MM.1S (cell line): ENCODE results near the gene PAK2.
"Not testable (repeated sequence)": the region's sequence is repeated elsewhere in the genome, so short reads cannot be mapped to it uniquely, and the experiment has no call there.

Experiments
- EZH2 ChIP-seq: fragments of 300-600 bp; sonication (generic); optimal IDR thresholded peaks from 2 replicates; pipeline ENCODE3; 2017; ENCODE audit warnings: low read depth, mild to moderate bottlenecking, antibody characterized with exemption, low read length, mixed read lengths
- TF ChIP-seq, protein P1 (sequence below): fragments of 300-600 bp; sonication (generic); IDR thresholded peaks from 2 replicates; pipeline ENCODE4 v1.5.1; 2016; ENCODE audit warnings: antibody characterized with exemption, low read length, mixed read lengths

DNA sequence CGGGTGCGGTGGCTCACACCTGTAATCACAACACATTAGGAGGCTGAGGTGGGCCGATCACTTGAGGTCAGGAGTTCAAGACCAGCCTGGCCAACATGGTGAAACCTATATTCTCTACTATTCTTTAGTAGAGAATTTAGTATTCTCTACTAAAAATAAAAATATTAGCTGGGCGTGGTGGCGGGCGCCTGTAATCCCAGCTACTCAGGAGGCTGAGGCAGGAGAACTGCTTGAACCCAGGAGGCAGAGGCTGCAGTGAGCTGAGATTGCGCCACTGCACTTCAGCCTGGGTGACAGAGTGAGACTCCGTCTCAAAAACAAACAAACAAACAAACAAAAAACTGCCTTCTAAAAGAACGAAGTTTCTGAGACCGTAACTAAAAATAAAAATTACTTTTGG lies 3.9 kb downstream of the PAK2 start:
- TF ChIP-seq, protein P1, sequence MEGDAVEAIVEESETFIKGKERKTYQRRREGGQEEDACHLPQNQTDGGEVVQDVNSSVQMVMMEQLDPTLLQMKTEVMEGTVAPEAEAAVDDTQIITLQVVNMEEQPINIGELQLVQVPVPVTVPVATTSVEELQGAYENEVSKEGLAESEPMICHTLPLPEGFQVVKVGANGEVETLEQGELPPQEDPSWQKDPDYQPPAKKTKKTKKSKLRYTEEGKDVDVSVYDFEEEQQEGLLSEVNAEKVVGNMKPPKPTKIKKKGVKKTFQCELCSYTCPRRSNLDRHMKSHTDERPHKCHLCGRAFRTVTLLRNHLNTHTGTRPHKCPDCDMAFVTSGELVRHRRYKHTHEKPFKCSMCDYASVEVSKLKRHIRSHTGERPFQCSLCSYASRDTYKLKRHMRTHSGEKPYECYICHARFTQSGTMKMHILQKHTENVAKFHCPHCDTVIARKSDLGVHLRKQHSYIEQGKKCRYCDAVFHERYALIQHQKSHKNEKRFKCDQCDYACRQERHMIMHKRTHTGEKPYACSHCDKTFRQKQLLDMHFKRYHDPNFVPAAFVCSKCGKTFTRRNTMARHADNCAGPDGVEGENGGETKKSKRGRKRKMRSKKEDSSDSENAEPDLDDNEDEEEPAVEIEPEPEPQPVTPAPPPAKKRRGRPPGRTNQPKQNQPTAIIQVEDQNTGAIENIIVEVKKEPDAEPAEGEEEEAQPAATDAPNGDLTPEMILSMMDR, result not testable (repeated sequence)
- TF ChIP-seq EZH2, result not testable (repeated sequence)
